B cell (primary cell): ENCODE measurements around the gene ORMDL1. TPM values are rescaled to one million over a fixed set of nuclear protein-coding genes. Genes with fewer than 3 reads are reported as not detected.
"Not testable (repeated sequence)": the region's sequence is repeated elsewhere in the genome, so short reads cannot be mapped to it uniquely, and the experiment has no call there.

Experiments used
- ATAC-seq: fragments of 200-7000 bp; cut with Tn5 transposase; one replicate; pipeline ENCODE4 v1.10.0; 2021; ENCODE audit warnings: low read depth, mild to moderate bottlenecking, moderate number of reproducible peaks, moderate library complexity
- CTCF ChIA-PET: fragments of 350-600 bp; sonication (Branson Sonifier 250); formaldehyde crosslinking; loops from one replicate; lab custom pipeline; 2021; ENCODE audit warnings: antibody characterized with exemption, inconsistent platforms; lab: Charles Lee
- POLR2A ChIA-PET: fragments of 350-600 bp; sonication (Branson Sonifier 250); formaldehyde crosslinking; loops from one replicate; lab custom pipeline; 2021; ENCODE audit warnings: antibody characterized with exemption; lab: Charles Lee
- DNase-seq: peaks from one replicate; pipeline ENCODE4 v3.0.0; 2013
- H2AFZ ChIP-seq: 2 replicates; pipeline ENCODE4 v1.6.1; 2012; ENCODE audit warnings: mild to moderate bottlenecking, low read depth, low read length; ENCODE audit not compliant: insufficient read depth, poor library complexity, severe bottlenecking
- H3K27ac ChIP-seq, 2 donors: 1 replicate in 1 of 2; 2 replicates in 1 of 2; pipeline ENCODE4 v1.5.1; 2012 to 2013; ENCODE audit warnings: low read length in 2 of 2, mild to moderate bottlenecking in 2 of 2, moderate library complexity in 1 of 2
- H3K27me3 ChIP-seq, 4 experiments: fragments of 200-600 bp in 1 of 4; sonication (generic) in 1 of 4; replicated peaks in 1 of 4; 1 replicate in 2 of 4; 2 replicates in 2 of 4; pipeline versions ENCODE4 v1.6.1 to v1.7.0; 2013 to 2016; ENCODE audit warnings: low read length in 3 of 4, mild to moderate bottlenecking in 2 of 4, mixed read lengths in 1 of 4, moderate library complexity in 1 of 4; ENCODE audit not compliant: insufficient read depth in 4 of 4, control insufficient read depth in 3 of 4; ENCODE audit errors: control extremely low read depth in 1 of 4
- H3K36me3 ChIP-seq, 2 experiments: replicated peaks in 1 of 2; 1 replicate in 1 of 2; 2 replicates in 1 of 2; pipeline versions ENCODE4 v1.6.1 to v1.7.1; 2013; ENCODE audit warnings: low read length in 1 of 2; ENCODE audit not compliant: insufficient read depth in 2 of 2, control insufficient read depth in 1 of 2; ENCODE audit errors: control extremely low read depth in 1 of 2, extremely low read depth in 1 of 2
- H3K4me1 ChIP-seq, 2 donors: fragments of 200-600 bp in 1 of 2; sonication (generic) in 1 of 2; 1 replicate in 1 of 2; 2 replicates in 1 of 2; pipeline versions ENCODE4 v1.5.1 to v1.6.1; 2013 to 2017; ENCODE audit warnings: low read length in 2 of 2; ENCODE audit not compliant: control insufficient read depth in 2 of 2, insufficient read depth in 2 of 2
- H3K4me2 ChIP-seq: replicated peaks from 2 replicates; pipeline ENCODE3; 2012; ENCODE audit warnings: mild to moderate bottlenecking, low read depth, low read length; ENCODE audit not compliant: poor library complexity, severe bottlenecking
- H3K4me3 ChIP-seq, 5 experiments: fragments of 200-600 bp in 1 of 5; sonication (generic) in 1 of 5; 1 replicate in 3 of 5; 2 replicates in 2 of 5; pipeline versions ENCODE4 v1.5.1 to v1.7.0; 2011 to 2016; ENCODE audit warnings: low read length in 4 of 5, mild to moderate bottlenecking in 4 of 5, low read depth in 2 of 5, control low read depth in 1 of 5, moderate library complexity in 1 of 5; ENCODE audit not compliant: insufficient read depth in 1 of 5; ENCODE audit errors: control extremely low read depth in 1 of 5, extremely low read depth in 1 of 5
- H3K79me2 ChIP-seq: fragments of 200-600 bp; sonication (generic); one replicate; pipeline ENCODE4 v1.6.0; 2016; ENCODE audit warnings: low read length; ENCODE audit not compliant: control insufficient read depth, insufficient read depth
- H3K9ac ChIP-seq: fragments of 200-600 bp; sonication (generic); 2 replicates; pipeline ENCODE4 v1.6.1; 2017; ENCODE audit warnings: mild to moderate bottlenecking, low read length, moderate library complexity
- H3K9me3 ChIP-seq, 3 donors: one replicate each; pipeline versions ENCODE4 v1.6.1 to v1.7.1; 2013; ENCODE audit warnings: low read length in 2 of 3; ENCODE audit not compliant: control insufficient read depth in 2 of 3, insufficient read depth in 1 of 3; ENCODE audit errors: control extremely low read depth in 1 of 3
- H4K20me1 ChIP-seq: 2 replicates; pipeline ENCODE4 v1.6.0; 2012; ENCODE audit warnings: mild to moderate bottlenecking, low read length; ENCODE audit not compliant: insufficient read depth, control insufficient read depth, poor library complexity, severe bottlenecking
- H3K27ac Mint-ChIP-seq: one replicate; pipeline ENCODE4 v1.8.0; 2021; ENCODE audit warnings: mixed read lengths
- H3K27me3 Mint-ChIP-seq: one replicate; pipeline ENCODE4 v1.8.0; 2021; ENCODE audit warnings: mixed read lengths
- H3K4me1 Mint-ChIP-seq: one replicate; pipeline ENCODE4 v1.8.0; 2021; ENCODE audit warnings: mixed read lengths
- H3K4me3 Mint-ChIP-seq: one replicate; pipeline ENCODE4 v1.8.0; 2021; ENCODE audit warnings: mixed read lengths
- H3K9me3 Mint-ChIP-seq: one replicate; pipeline ENCODE4 v1.8.0; 2022; ENCODE audit warnings: mixed read lengths; ENCODE audit not compliant: insufficient read depth
- EZH2 ChIP-seq: IDR thresholded peaks from 2 replicates; pipeline ENCODE4 v1.6.1; 2012; ENCODE audit warnings: borderline replicate concordance, low read depth, mild to moderate bottlenecking, moderate library complexity, low read length; ENCODE audit not compliant: insufficient read depth, poor library complexity, severe bottlenecking
- WGBS: methylation state at CpG from one replicate; pipeline ENCODE4 v1.1.5; 2013; ENCODE audit warnings: missing lambda C conversion rate; ENCODE audit not compliant: insufficient coverage; 5-methylcytosine and 5-hydroxymethylcytosine counted together
- intact Hi-C: fragments of 100-400 bp; cut with micrococcal nuclease; formaldehyde crosslinking; loops from one replicate; pipeline ENCODE4 v1.10.0; 2022
- polyA plus RNA-seq: library from polyadenylated mRNA; depleted of rRNA; stranded (reverse); fragments of >200 nt; gene quantifications from 2 replicates; pipeline ENCODE4 v1.2.3, GENCODE V29; 2012
- total RNA-seq, 2 donors: library from RNA; stranded (reverse); fragments of 120-200 nt in 1 of 2; gene quantifications; 1 replicate in 1 of 2; 2 replicates in 1 of 2; pipeline versions ENCODE4 v1.2.3 to v1.2.4, GENCODE V29; 2013 to 2022
- TF ChIP-seq, protein P1 (sequence below): fragments of 200-600 bp; IDR thresholded peaks from one replicate; pipeline ENCODE4 v1.8.0; 2022; ENCODE audit warnings: antibody characterized with exemption, mild to moderate bottlenecking

The ORMDL1 gene
- total and polyA plus RNA-seq, 2 donors (not counting 1 experiment from before 2014, with no cell fraction given) = 138 to 170 TPM

DNA sequence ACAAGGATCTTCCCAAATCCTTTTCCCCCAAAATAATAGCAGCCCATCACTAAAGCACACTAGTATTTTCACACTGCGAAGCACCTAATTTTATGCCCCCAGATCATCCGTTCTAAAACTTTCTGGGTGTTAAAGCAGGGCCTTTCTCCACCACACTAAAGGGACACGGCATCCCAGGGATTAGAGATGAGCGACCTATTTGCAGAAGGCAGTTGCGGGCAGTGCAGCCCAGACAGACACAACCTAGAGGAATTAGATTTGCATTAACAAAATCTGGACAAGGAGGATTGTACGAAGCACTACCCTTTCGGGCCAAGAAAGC is 21.9 kb downstream of the ORMDL1 start:
- H3K27ac Mint-ChIP-seq = peak overlapping the region; percentile 98
- Histone ChIP-seq H3K9ac (peak overlapping the region; percentile 96), H3K27ac (peak overlapping the region; percentile 77 to 89), H2AFZ (peak overlapping the region; percentile 99), H3K4me1 (peaks cover 9 to 10% of the 10 kb centered on the region in 2 donors), H4K20me1 (no peaks in the 10 kb centered on the region), H3K4me2 (peak overlapping the region; percentile 86), H3K9me3 (no peaks in the 10 kb centered on the region), H3K4me3 (peak overlapping the region; percentile 67 to 100 (median 95)), H3K27me3 (no peaks in the 10 kb centered on the region), H3K36me3 (peaks cover 3 to 8% of the 10 kb centered on the region in 2 experiments), H3K79me2 (peaks cover 6% of the 10 kb centered on the region)
- WGBS = 1% methylated on average over 7 of the region's 7 CpGs
- H3K9me3 Mint-ChIP-seq = no peaks in the 10 kb centered on the region
- peak overlapping the region; percentile 98 for H3K4me3 Mint-ChIP-seq
- no peaks in the 10 kb centered on the region for H3K27me3 Mint-ChIP-seq
- no peak for DNase-seq
- intact Hi-C loops = loop anchor here (1.0 to 2.0 kb wide), 5 partner anchors 11 to 887 kb away; partner anchors contain the start of genes ASNSD1, NAB1, ORMDL1 and PMS1
- ATAC-seq = no peak
- H3K4me1 Mint-ChIP-seq = peaks cover 6% of the 10 kb centered on the region
- TF ChIP-seq, protein P1, sequence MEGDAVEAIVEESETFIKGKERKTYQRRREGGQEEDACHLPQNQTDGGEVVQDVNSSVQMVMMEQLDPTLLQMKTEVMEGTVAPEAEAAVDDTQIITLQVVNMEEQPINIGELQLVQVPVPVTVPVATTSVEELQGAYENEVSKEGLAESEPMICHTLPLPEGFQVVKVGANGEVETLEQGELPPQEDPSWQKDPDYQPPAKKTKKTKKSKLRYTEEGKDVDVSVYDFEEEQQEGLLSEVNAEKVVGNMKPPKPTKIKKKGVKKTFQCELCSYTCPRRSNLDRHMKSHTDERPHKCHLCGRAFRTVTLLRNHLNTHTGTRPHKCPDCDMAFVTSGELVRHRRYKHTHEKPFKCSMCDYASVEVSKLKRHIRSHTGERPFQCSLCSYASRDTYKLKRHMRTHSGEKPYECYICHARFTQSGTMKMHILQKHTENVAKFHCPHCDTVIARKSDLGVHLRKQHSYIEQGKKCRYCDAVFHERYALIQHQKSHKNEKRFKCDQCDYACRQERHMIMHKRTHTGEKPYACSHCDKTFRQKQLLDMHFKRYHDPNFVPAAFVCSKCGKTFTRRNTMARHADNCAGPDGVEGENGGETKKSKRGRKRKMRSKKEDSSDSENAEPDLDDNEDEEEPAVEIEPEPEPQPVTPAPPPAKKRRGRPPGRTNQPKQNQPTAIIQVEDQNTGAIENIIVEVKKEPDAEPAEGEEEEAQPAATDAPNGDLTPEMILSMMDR = no peak
- no peak for TF ChIP-seq EZH2
- ChIA-PET CTCF (interaction anchor here (0.6 to 4.6 kb wide), 22 partner anchors 8 to 557 kb away, joined by 3 to 37 read pairs (median 4); partner anchors contain the start of genes ANKAR, ASNSD1, ORMDL1 and PMS1), POLR2A (interaction anchor here (0.6 to 4.2 kb wide), 7 partner anchors 22 to 772 kb away, joined by 3 to 32 read pairs (median 3); partner anchors contain the start of genes ANKAR, ASNSD1, NEMP2 and ORMDL1)

DNA sequence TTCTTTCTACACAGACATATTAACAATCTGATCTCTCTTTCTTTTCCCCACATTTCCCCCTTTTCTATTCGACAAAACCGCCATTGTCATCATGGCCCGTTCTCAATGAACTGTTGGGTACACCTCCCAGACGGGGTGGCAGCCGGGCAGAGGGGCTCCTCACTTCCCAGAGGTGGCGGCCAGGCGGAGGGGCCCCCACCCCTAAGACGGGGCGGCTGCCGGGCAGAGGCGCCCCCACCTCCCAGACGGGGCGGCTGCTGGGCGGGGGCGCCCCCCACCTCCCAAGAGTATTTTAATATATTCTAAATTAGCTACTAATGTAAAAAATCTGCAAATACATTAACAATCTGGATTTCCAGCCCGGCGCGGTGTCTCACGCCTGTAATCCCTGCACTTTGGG is 24.0 kb downstream of the ORMDL1 start:
- H3K27ac ChIP-seq, H3K9me3 Mint-ChIP-seq, H3K9ac ChIP-seq, H3K9me3 ChIP-seq, H3K79me2 ChIP-seq, H3K27me3 ChIP-seq, H3K27me3 Mint-ChIP-seq, H2AFZ ChIP-seq, intact Hi-C loops, ATAC-seq, POLR2A ChIA-PET, H3K27ac Mint-ChIP-seq, H3K4me3 ChIP-seq, H3K4me3 Mint-ChIP-seq, H3K4me1 Mint-ChIP-seq, H3K4me2 ChIP-seq, H4K20me1 ChIP-seq, DNase-seq, H3K36me3 ChIP-seq: not testable (repeated sequence)
- CTCF ChIA-PET = interaction anchor here (3.9 kb wide), 1 partner anchor 9 kb away, joined by 33 read pairs; no protein-coding TSS in a partner anchor
- H3K4me1 ChIP-seq = peaks cover 9 to 10% of the 10 kb centered on the region in 2 donors
- WGBS = 100% methylated on average over 4 of the region's 19 CpGs
